Daoy (cell line): Measurements from ENCODE around the gene NEO1. TPM values are rescaled to one million over a fixed set of nuclear protein-coding genes. Genes with fewer than 3 reads are reported as not detected.

Experiments
- DNase-seq: peaks from one replicate; pipeline ENCODE4 v3.0.0-alpha.2; 2015; ENCODE audit warnings: low read depth
- total RNA-seq: library from RNA; depleted of rRNA; stranded (reverse); fragments of >200 nt; shearing (Covaris generic); gene quantifications from 2 replicates; pipeline ENCODE4 v1.2.3, GENCODE V29; 2014

The NEO1 gene
- total RNA-seq, 1 experiment from 2014 or later: 14.5 TPM

GRCh38 chr15:73303636-73304035 lies 251.4 kb downstream of the NEO1 start:
- no peak for DNase-seq

- peak; percentile 60 for DNase-seq
Observed at GRCh38 chr15:73305331-73306211, 253.3 kb downstream of the NEO1 start.

DNA sequence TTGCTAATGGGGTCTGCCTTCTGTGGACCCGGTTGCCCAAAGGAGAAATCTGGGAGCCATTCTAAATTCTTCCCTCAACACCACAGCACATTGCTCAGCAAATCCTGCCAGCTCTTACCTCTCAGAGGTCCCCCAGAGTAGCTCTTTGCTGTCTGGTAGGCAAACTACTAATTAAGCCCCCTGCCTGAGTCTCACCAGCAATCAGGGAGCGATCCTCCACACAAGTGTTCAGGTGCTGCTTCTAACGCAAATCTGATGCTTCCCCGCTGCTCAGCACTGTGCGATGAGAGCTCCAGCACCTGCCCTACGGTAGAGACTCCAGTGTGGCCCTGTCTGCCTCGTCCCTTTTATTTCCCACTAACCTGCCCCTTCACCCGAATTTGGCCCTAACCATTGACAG lies 256.0 kb downstream of the NEO1 start:
- no peak for DNase-seq

DNA sequence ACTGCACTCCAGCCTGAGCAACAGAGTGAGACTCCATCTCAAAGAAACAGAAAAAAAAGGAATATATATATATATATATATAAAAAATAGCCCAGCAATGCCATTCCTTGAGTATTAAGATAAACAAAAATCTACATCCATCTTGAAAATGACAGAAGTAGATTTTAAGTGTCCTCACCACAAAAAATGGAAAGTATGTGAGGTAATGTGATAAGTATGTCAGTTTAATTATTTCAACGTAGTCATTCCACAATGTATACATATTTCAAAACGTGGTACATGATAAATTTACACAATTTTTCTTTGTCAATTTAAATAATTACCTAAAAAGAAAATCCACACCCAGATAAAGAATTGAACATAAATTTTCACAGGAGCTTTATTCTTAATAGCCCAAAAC lies 261.6 kb downstream of the NEO1 start:
- DNase-seq: no peak

DNA sequence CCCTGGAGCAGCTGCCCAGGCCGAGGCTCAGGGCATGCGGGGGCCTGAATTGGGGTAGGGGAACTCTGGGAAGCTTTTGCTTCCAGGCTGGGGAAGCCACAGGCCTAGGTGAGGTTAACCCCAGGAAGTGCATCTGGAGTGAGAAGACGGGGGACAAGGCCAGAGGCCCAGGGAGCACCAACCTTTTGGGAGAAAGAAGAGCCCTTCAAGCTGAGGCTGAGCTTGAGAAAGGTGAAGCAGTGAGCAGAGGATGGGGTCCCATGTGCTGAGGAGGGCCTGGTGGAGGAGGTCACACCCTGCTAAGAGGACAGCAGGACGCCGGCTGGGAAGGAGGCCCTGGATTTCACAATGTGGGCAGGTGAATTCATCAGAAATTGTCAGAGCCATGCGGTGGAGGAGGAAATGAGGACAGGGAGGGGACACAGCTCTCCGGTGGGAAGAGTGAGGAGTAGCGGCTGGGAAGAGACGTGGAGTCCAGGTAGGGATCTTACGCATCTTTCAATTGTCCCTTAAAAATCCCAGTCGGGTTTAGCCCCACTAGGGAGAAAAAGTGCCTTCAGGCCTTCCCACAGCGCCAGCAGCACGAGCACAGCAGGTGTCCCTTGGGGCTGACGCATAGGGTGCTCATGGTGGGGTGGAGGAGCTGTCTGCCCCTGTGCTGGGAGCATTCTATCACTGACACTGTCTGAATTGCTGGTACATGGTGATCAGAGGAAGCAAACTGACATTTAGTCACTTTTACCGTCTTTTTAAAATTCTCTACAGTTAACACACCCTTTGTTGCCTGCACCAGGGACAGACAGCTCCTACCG lies 265.6 kb downstream of the NEO1 start:
- DNase-seq: peak; percentile 35

GRCh38 chr15:73318463-73319351 lies 266.4 kb downstream of the NEO1 start:
- DNase-seq: peak; percentile 57

DNA sequence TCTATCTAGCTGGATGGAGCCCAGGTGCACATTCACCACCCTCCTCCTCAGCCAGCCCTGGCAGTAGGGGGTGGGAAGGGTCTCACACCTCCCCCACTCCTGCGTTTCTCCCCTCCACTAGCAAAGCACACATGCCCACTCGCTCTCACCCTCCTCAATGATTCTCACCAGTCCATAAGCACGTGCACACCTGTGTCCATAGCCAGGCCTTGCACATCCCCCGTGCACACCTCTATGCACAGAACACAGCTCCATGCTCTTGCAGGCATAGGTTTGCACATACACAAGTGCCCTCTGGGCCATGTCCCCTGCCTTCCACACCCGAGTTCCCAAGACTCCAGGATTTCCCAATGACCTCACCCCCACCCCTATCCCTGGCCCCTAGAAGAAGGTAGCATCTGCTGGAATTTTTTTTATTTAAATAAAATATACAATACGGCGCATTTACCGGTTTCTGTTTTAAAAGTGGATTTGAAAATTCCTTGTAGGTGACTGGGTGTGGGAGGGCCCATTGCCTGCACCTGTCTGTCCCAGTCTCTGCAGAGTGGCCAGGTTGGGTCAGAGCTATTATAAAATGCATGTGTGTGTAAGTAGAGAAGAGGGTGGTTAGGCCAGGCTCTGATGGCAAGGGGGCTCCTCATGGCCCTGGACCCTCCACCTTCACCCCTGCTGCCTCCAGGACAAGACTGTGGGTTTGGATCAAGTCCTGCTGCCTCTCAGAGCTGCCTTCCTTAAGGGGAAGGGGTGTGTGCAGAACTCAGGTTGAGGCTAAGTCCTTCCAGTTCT lies 267.4 kb downstream of the NEO1 start:
- DNase-seq: no peak

DNA sequence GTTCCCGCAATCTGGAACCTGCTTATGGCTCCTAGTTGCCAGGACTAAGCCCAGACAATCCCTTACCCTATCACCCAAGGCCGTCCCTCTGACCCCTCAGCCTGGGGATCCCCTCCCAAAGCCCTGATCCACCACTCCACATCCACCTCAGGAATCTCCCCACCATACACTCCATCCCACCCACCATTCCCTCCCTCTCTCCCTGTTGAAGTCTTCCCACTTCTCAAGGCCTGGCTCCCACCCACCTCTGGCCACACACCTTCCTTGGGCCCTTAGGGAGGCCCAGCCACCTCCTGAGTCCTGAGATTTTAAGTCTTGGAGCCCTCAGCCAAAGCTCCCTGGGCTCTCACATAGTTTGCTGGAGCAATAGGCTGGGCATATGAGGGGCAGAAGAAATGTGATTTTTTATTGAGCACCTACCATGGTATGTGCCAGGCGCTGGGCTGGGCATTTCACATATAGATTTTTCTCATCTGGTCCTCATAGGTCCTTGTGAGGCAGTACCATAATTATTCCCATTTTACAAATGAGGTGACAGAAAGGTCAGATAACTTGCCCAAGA lies 268.4 kb downstream of the NEO1 start:
- no peak for DNase-seq

GRCh38 chr15:73321496-73322450 lies 269.5 kb downstream of the NEO1 start:
- no peak for DNase-seq

- peak; percentile 36 for DNase-seq
Observed at GRCh38 chr15:73322665-73323373, 270.6 kb downstream of the NEO1 start.

GRCh38 chr15:73323374-73323955 lies 271.2 kb downstream of the NEO1 start:
- peak; percentile 41 for DNase-seq

DNA sequence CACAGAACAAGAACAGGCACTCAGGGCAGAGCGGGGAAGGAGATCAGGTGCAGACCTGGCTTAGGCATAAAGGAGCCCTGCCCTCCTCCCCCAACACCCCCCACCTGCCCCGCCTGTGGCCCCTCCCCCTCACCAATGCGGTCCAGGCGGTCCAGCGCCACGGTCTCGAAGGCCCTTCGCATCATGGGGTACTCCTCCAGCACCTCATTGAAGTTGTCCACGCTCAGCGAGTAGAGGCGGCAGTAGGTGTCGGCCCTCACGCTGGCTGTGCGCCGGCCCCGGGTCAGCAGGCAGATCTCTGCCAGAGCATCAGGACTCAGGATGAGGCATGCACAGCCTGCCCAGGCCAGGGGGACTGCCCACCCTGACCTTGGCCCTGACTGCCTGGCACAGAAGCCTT lies 271.7 kb downstream of the NEO1 start:
- no peak for DNase-seq

GRCh38 chr15:73324496-73325170 lies 272.4 kb downstream of the NEO1 start:
- no peak for DNase-seq

- peak; percentile 56 for DNase-seq
Observed at GRCh38 chr15:73325191-73325861, 273.1 kb downstream of the NEO1 start.

DNA sequence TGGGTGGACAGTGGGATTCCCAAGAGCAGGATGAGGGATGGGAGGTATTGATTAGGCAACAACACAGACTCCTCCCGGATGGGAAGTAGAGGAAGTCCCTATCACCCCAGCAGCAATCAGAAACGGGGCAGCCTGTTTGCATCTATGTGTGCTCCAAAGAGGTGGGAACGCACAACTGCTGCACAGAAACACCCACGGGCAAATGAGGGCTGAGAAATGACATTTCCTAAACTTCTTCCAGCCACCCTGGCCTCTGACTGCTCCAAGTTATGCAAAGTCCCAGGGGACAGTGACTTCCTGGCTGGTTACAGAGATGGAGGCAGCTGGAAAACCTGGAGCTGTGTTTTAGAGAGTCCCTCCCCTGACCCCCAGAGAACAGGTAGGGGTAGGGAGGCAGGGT lies 273.9 kb downstream of the NEO1 start:
- DNase-seq: no peak

DNA sequence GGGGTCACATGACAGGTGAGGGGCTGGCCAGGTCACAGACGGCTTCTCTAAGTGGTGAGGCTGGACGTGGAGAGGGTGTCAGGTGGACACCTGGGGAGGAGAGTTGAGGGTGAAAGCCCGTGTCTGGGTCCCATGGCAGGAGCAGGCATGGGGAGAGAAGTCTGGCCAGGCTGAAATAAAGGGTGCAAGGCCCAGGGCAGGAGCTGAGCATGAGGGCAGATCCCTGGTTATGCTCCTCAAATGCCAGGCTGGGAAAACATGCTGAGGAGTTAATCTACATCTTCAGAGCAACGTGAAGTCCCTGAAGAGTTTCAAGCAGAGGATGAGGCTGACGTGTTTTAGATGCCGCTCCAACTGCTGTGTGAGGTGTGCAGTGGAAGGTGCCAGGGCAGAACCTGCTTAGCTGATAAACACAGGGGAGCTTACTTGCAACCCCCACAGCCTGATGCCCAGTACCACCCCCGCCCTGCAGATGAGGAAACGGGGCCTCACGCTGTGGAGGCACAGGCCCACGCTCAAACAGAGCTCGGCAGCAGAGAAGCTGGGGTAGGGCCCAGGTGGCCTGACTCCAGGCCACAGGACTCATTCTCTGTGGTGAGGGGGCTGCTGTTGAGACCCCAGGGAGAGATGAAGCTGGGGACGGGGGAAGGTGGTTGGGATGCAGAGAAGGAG lies 276.0 kb downstream of the NEO1 start:
- DNase-seq: no peak

GRCh38 chr15:73328981-73329380 lies 276.7 kb downstream of the NEO1 start:
- no peak for DNase-seq
